Measurements from ENCODE around the gene LGI4.

Gene LGI4

DNA sequence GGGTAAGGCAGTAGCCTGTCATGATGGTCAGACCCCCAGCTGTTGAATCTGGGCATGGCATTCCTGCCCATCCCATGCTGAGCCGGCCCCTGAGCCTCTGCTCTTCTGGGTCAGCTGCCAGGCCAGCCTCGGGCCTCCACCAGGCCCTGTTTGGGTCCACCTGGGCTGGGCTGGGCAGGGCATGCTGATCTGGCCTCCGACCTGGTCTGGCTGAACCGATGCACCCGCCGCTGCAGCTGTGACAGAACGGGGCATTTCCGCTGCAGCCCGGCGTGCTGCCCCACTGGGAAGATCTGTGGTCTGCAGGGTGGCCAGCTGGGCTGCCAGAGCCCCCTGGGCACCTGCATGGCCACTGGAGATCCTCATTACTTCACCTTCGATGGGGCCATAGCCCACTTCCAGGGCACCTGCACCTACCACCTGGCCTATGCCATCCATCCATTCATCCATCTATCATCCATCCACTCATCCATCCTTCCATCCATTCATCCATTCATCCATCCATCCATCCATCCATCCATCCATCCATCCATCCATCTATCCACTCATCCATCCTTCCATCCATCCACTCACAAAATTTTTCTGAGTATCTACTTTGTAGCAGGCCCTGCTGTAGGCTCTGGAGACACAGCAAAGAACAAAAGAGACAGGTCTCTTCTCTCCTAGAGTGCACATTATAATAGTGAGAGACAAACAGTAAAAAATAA is 40.8 kb downstream of the LGI4 start:
- ATAC-seq, result no peak
- TF ChIP-seq, protein P1, sequence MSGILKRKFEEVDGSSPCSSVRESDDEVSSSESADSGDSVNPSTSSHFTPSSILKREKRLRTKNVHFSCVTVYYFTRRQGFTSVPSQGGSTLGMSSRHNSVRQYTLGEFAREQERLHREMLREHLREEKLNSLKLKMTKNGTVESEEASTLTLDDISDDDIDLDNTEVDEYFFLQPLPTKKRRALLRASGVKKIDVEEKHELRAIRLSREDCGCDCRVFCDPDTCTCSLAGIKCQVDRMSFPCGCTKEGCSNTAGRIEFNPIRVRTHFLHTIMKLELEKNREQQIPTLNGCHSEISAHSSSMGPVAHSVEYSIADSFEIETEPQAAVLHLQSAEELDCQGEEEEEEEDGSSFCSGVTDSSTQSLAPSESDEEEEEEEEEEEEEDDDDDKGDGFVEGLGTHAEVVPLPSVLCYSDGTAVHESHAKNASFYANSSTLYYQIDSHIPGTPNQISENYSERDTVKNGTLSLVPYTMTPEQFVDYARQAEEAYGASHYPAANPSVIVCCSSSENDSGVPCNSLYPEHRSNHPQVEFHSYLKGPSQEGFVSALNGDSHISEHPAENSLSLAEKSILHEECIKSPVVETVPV (CRISPR knock-in tag; IDR thresholded peaks at IDR 0.05), result no peak
- TF ChIP-seq TOX (CRISPR knock-in tag; IDR thresholded peaks at IDR 0.05; ENCODE audit: borderline replicate concordance) (no peak), PPARA (CRISPR knock-in tag; IDR thresholded peaks at IDR 0.05; ENCODE audit: borderline replicate concordance) (no peak), ZNF565 (CRISPR knock-in tag; conservative IDR thresholded peaks at IDR 0.05; ENCODE audit: low read depth) (no peak), ZFP3 (CRISPR knock-in tag; IDR thresholded peaks at IDR 0.05) (no peak), ZC3H10 (CRISPR knock-in tag; IDR thresholded peaks at IDR 0.05) (no peak), RARB (CRISPR knock-in tag; IDR thresholded peaks at IDR 0.05) (no peak), CSDC2 (CRISPR knock-in tag; IDR thresholded peaks at IDR 0.05) (no peak), POU6F1 (CRISPR knock-in tag; IDR thresholded peaks at IDR 0.05; ENCODE audit: borderline replicate concordance, low read depth) (no peak)
- TF ChIP-seq, protein P2, sequence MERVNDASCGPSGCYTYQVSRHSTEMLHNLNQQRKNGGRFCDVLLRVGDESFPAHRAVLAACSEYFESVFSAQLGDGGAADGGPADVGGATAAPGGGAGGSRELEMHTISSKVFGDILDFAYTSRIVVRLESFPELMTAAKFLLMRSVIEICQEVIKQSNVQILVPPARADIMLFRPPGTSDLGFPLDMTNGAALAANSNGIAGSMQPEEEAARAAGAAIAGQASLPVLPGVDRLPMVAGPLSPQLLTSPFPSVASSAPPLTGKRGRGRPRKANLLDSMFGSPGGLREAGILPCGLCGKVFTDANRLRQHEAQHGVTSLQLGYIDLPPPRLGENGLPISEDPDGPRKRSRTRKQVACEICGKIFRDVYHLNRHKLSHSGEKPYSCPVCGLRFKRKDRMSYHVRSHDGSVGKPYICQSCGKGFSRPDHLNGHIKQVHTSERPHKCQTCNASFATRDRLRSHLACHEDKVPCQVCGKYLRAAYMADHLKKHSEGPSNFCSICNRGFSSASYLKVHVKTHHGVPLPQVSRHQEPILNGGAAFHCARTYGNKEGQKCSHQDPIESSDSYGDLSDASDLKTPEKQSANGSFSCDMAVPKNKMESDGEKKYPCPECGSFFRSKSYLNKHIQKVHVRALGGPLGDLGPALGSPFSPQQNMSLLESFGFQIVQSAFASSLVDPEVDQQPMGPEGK (CRISPR knock-in tag; IDR thresholded peaks at IDR 0.05; ENCODE audit: borderline replicate concordance), result no peak

DNA sequence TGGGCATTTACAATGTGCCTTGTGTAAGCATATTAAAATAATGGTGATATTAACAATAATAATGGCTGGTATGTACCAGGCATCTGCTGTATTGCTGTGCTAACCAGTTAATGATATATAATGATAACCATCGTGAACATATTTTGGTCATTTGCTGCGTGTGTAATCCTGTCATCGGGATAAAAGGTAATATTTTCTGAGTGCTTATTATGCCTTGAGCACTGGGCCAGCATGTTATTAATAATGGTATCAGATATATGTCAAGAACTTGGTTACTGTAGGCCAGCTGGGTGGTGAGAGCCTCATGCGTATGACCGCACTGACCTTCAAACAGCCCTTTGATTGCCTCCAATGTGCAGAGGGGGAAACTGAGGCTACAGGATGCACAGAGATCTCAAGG is 41.4 kb downstream of the LGI4 start:
- TF ChIP-seq, protein P3, sequence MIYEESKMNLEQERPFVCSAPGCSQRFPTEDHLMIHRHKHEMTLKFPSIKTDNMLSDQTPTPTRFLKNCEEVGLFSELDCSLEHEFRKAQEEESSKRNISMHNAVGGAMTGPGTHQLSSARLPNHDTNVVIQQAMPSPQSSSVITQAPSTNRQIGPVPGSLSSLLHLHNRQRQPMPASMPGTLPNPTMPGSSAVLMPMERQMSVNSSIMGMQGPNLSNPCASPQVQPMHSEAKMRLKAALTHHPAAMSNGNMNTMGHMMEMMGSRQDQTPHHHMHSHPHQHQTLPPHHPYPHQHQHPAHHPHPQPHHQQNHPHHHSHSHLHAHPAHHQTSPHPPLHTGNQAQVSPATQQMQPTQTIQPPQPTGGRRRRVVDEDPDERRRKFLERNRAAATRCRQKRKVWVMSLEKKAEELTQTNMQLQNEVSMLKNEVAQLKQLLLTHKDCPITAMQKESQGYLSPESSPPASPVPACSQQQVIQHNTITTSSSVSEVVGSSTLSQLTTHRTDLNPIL (CRISPR knock-in tag; IDR thresholded peaks at IDR 0.05; ENCODE audit: low read depth), result no peak
- TF ChIP-seq ZFP3 (CRISPR knock-in tag; IDR thresholded peaks at IDR 0.05), result no peak
- TF ChIP-seq SNAI2 (CRISPR knock-in tag; IDR thresholded peaks at IDR 0.05), result no peak
- TF ChIP-seq ZNF565 (CRISPR knock-in tag; conservative IDR thresholded peaks at IDR 0.05; ENCODE audit: low read depth), result no peak
- TF ChIP-seq ZNF8 (CRISPR knock-in tag; IDR thresholded peaks at IDR 0.05), result no peak
- no peak for TF ChIP-seq TCF4 (CRISPR knock-in tag; IDR thresholded peaks at IDR 0.05; ENCODE audit: borderline replicate concordance)
- TF ChIP-seq BACH2 (CRISPR knock-in tag; IDR thresholded peaks at IDR 0.05; ENCODE audit: borderline replicate concordance), result no peak
- TF ChIP-seq ZNF70 (CRISPR knock-in tag; IDR thresholded peaks at IDR 0.05), result no peak
- TF ChIP-seq ESRRG (CRISPR knock-in tag; IDR thresholded peaks at IDR 0.05), result no peak
- no peak for ATAC-seq

DNA sequence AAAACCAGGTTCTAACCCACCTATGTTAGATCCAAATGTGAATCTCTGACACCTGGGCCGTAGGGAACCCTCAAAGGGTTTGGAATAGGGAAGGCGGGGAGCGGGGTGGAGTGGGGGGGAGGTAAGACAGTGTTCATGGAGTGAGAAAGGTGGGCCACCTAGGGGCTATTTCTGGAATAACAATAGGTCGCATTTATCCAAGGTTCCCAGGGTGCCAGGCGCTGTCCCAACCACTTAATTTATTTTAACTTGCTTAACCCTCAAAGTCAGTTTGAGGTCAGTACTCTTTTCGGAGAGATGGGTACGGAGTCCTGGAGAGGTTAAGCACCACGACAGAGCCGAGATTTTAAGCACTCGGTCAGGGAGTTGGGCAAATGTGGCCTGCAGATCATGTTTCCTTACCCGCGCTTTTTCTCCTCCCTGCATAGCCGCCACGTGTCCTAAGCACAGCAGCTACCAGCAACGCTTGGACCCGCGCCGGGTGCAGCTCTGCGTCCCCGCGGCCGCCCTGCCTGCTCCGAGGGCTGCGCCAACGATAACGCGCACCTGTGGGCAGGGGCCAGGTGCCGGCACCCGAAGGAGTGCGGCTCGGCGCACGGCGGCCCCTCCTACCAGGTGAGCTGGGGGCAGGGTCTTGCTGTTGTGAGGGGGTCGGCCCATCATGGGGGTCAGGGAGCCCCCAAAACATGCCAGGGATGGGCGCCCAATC is 44.2 kb downstream of the LGI4 start:
- ATAC-seq, result peak; percentile 78
- TF ChIP-seq ZNF565 (CRISPR knock-in tag; conservative IDR thresholded peaks at IDR 0.05; ENCODE audit: low read depth) (no peak), CSDC2 (CRISPR knock-in tag; IDR thresholded peaks at IDR 0.05) (no peak), ZFP30 (CRISPR knock-in tag; IDR thresholded peaks at IDR 0.05) (no peak), ZNF70 (CRISPR knock-in tag; IDR thresholded peaks at IDR 0.05) (no peak), POU6F1 (CRISPR knock-in tag; IDR thresholded peaks at IDR 0.05; ENCODE audit: borderline replicate concordance, low read depth) (no peak), ZFP3 (CRISPR knock-in tag; IDR thresholded peaks at IDR 0.05) (no peak), ESRRG (CRISPR knock-in tag; IDR thresholded peaks at IDR 0.05) (no peak), TSHZ2 (CRISPR knock-in tag; IDR thresholded peaks at IDR 0.05) (no peak), SNAI2 (CRISPR knock-in tag; IDR thresholded peaks at IDR 0.05) (no peak), TCF4 (CRISPR knock-in tag; IDR thresholded peaks at IDR 0.05; ENCODE audit: borderline replicate concordance) (no peak), BACH2 (CRISPR knock-in tag; IDR thresholded peaks at IDR 0.05; ENCODE audit: borderline replicate concordance) (no peak), ZC3H10 (CRISPR knock-in tag; IDR thresholded peaks at IDR 0.05) (no peak), GLIS3 (CRISPR knock-in tag; IDR thresholded peaks at IDR 0.05) (no peak)
- TF ChIP-seq, protein P1 (CRISPR knock-in tag; IDR thresholded peaks at IDR 0.05), result no peak
- TF ChIP-seq, protein P2 (CRISPR knock-in tag; IDR thresholded peaks at IDR 0.05; ENCODE audit: borderline replicate concordance), result no peak
